Activated CD4-positive, alpha-beta memory T cell treated with anti-CD3 and anti-CD28 coated beads for 36 hours (primary cell): ENCODE results near the gene SYT3. TPM values are rescaled to one million over a fixed set of nuclear protein-coding genes. Genes with fewer than 3 reads are reported as not detected.

Experiments used
- CTCF ChIA-PET: fragments of 350-600 bp; sonication (Branson Sonifier 250); formaldehyde crosslinking; loops from one replicate; lab custom pipeline; 2021; ENCODE audit warnings: antibody characterized with exemption, inconsistent platforms; lab: Charles Lee
- POLR2A ChIA-PET: fragments of 350-600 bp; sonication (Branson Sonifier 250); formaldehyde crosslinking; loops from one replicate; lab custom pipeline; 2021; ENCODE audit warnings: antibody characterized with exemption; lab: Charles Lee
- DNase-seq: peaks from one replicate; pipeline ENCODE4 v3.0.0-alpha.2; 2020
- H3K27ac Mint-ChIP-seq: one replicate; pipeline ENCODE4 v1.8.0; 2021; ENCODE audit warnings: mixed read lengths
- H3K27me3 Mint-ChIP-seq: one replicate; pipeline ENCODE4 v1.8.0; 2021; ENCODE audit warnings: mixed read lengths
- H3K36me3 Mint-ChIP-seq: one replicate; pipeline ENCODE4 v1.8.0; 2021; ENCODE audit warnings: mixed read lengths
- H3K4me1 Mint-ChIP-seq: one replicate; pipeline ENCODE4 v1.8.0; 2021; ENCODE audit warnings: low read depth, mixed read lengths
- H3K4me3 Mint-ChIP-seq: one replicate; pipeline ENCODE4 v1.8.0; 2021; ENCODE audit warnings: mild to moderate bottlenecking, mixed read lengths
- H3K9me3 Mint-ChIP-seq: one replicate; pipeline ENCODE4 v1.8.0; 2021; ENCODE audit warnings: mixed read lengths
- intact Hi-C: fragments of 100-400 bp; cut with micrococcal nuclease; formaldehyde crosslinking; loops from one replicate; pipeline ENCODE4 v1.15.1; 2023
- total RNA-seq, 2 experiments: library from RNA; stranded (reverse); gene quantifications; one replicate each; pipeline ENCODE4 v1.2.3, GENCODE V29; 2021

The SYT3 gene
- total RNA-seq, 2 experiments from 2014 or later: not detected

- H3K4me1 Mint-ChIP-seq: no peaks in the 10 kb centered on the region
- ChIA-PET POLR2A (no interaction called here), CTCF (no interaction called here)
Observed at GRCh38 chr19:50645107-50645506, 5.4 kb upstream of the SYT3 start.

GRCh38 chr19:50644315-50644915 lies 4.7 kb upstream of the SYT3 start:
- intact Hi-C loops: no loop called here
- Mint-ChIP-seq H3K9me3 (no peaks in the 10 kb centered on the region), H3K27ac (no peak overlapping the region), H3K4me3 (no peak overlapping the region), H3K4me1 (no peaks in the 10 kb centered on the region), H3K27me3 (peaks cover 25% of the 10 kb centered on the region), H3K36me3 (no peaks in the 10 kb centered on the region)
- ChIA-PET CTCF (no interaction called here), POLR2A (no interaction called here)
- DNase-seq: no peak

More at GRCh38 chr19:50645107-50645506, 5.4 kb upstream of the SYT3 start:
- no peaks in the 10 kb centered on the region for H3K9me3 Mint-ChIP-seq
- intact Hi-C loops: no loop called here
- H3K36me3 Mint-ChIP-seq: no peaks in the 10 kb centered on the region
- H3K27ac Mint-ChIP-seq: no peak overlapping the region
- DNase-seq: no peak
- H3K4me3 Mint-ChIP-seq: no peak overlapping the region
- peaks cover 26% of the 10 kb centered on the region for H3K27me3 Mint-ChIP-seq

GRCh38 chr19:50640368-50640767 lies 687 bp upstream of the SYT3 start:
- CTCF ChIA-PET: no interaction called here
- peaks cover 8% of the 10 kb centered on the region for H3K9me3 Mint-ChIP-seq
- intact Hi-C loops: no loop called here
- POLR2A ChIA-PET: no interaction called here
- no peak for DNase-seq
- H3K4me3 Mint-ChIP-seq: no peak overlapping the region
- H3K36me3 Mint-ChIP-seq: peaks cover 2% of the 10 kb centered on the region
- peaks cover 3% of the 10 kb centered on the region for H3K4me1 Mint-ChIP-seq
- H3K27me3 Mint-ChIP-seq: peaks cover 46% of the 10 kb centered on the region
- no peak overlapping the region for H3K27ac Mint-ChIP-seq

GRCh38 chr19:50638600-50638999 lies 1.1 kb downstream of the SYT3 start:
- Mint-ChIP-seq H3K27me3 (peaks cover 50% of the 10 kb centered on the region), H3K36me3 (peaks cover 4% of the 10 kb centered on the region), H3K4me1 (peaks cover 3% of the 10 kb centered on the region), H3K9me3 (peaks cover 21% of the 10 kb centered on the region), H3K27ac (no peak overlapping the region), H3K4me3 (no peak overlapping the region)
- intact Hi-C loops: no loop called here
- ChIA-PET POLR2A (no interaction called here), CTCF (no interaction called here)
- DNase-seq: no peak

GRCh38 chr19:50636317-50637085 lies 3.2 kb downstream of the SYT3 start:
- Mint-ChIP-seq H3K27me3 (peaks cover 45% of the 10 kb centered on the region), H3K27ac (no peak overlapping the region), H3K9me3 (peaks cover 28% of the 10 kb centered on the region), H3K36me3 (peaks cover 4% of the 10 kb centered on the region), H3K4me3 (no peak overlapping the region), H3K4me1 (peaks cover 3% of the 10 kb centered on the region)
- ChIA-PET CTCF (no interaction called here), POLR2A (no interaction called here)
- intact Hi-C loops: no loop called here
- DNase-seq: no peak

- Mint-ChIP-seq H3K36me3 (peaks cover 4% of the 10 kb centered on the region), H3K9me3 (peaks cover 28% of the 10 kb centered on the region), H3K4me3 (no peak overlapping the region), H3K4me1 (peaks cover 3% of the 10 kb centered on the region), H3K27ac (no peak overlapping the region), H3K27me3 (peaks cover 39% of the 10 kb centered on the region)
- ChIA-PET POLR2A (no interaction called here), CTCF (interaction anchor here (1.2 kb wide), 1 partner anchor 78 kb away, joined by 3 read pairs; no protein-coding TSS in a partner anchor)
- DNase-seq: no peak
- intact Hi-C loops: no loop called here
Observed at GRCh38 chr19:50633973-50634372, 5.7 kb downstream of the SYT3 start.

- Mint-ChIP-seq H3K36me3 (peaks cover 4% of the 10 kb centered on the region), H3K27ac (no peak overlapping the region), H3K4me1 (no peaks in the 10 kb centered on the region), H3K27me3 (peaks cover 36% of the 10 kb centered on the region), H3K4me3 (no peak overlapping the region), H3K9me3 (peaks cover 28% of the 10 kb centered on the region)
- ChIA-PET POLR2A (no interaction called here), CTCF (interaction anchor here (1.2 kb wide), 1 partner anchor 77 kb away, joined by 3 read pairs; no protein-coding TSS in a partner anchor)
- intact Hi-C loops: no loop called here
- no peak for DNase-seq
Observed at GRCh38 chr19:50633359-50633758, 6.3 kb downstream of the SYT3 start.

GRCh38 chr19:50632151-50632835 lies 7.4 kb downstream of the SYT3 start:
- Mint-ChIP-seq H3K36me3 (peaks cover 4% of the 10 kb centered on the region), H3K4me3 (no peak overlapping the region), H3K27me3 (peaks cover 27% of the 10 kb centered on the region), H3K4me1 (no peaks in the 10 kb centered on the region), H3K9me3 (peaks cover 28% of the 10 kb centered on the region), H3K27ac (no peak overlapping the region)
- no peak for DNase-seq
- CTCF ChIA-PET: no interaction called here
- intact Hi-C loops: no loop called here
- POLR2A ChIA-PET: no interaction called here

GRCh38 chr19:50629801-50630200 lies 9.9 kb downstream of the SYT3 start:
- ChIA-PET POLR2A (no interaction called here), CTCF (no interaction called here)
- intact Hi-C loops: no loop called here

GRCh38 chr19:50629194-50629593 lies 10.5 kb downstream of the SYT3 start:
- Mint-ChIP-seq H3K36me3 (no peaks in the 10 kb centered on the region), H3K4me1 (no peaks in the 10 kb centered on the region), H3K27ac (no peak overlapping the region), H3K9me3 (peaks cover 13% of the 10 kb centered on the region), H3K4me3 (no peak overlapping the region), H3K27me3 (peaks cover 12% of the 10 kb centered on the region)
- ChIA-PET CTCF (no interaction called here), POLR2A (no interaction called here)
- intact Hi-C loops: no loop called here
- DNase-seq: no peak

More at GRCh38 chr19:50629801-50630200, 9.9 kb downstream of the SYT3 start:
- Mint-ChIP-seq H3K36me3 (no peaks in the 10 kb centered on the region), H3K4me3 (no peak overlapping the region), H3K4me1 (no peaks in the 10 kb centered on the region), H3K27ac (no peak overlapping the region), H3K27me3 (peaks cover 12% of the 10 kb centered on the region), H3K9me3 (peaks cover 16% of the 10 kb centered on the region)
- no peak for DNase-seq

- no peak overlapping the region for H3K4me3 Mint-ChIP-seq
- DNase-seq: no peak
- POLR2A ChIA-PET: no interaction called here
- peaks cover 6% of the 10 kb centered on the region for H3K9me3 Mint-ChIP-seq
- H3K27me3 Mint-ChIP-seq: peaks cover 11% of the 10 kb centered on the region
- no peak overlapping the region for H3K27ac Mint-ChIP-seq
- CTCF ChIA-PET: no interaction called here
- intact Hi-C loops: no loop called here
- no peaks in the 10 kb centered on the region for H3K4me1 Mint-ChIP-seq
- H3K36me3 Mint-ChIP-seq: no peaks in the 10 kb centered on the region
Observed at GRCh38 chr19:50628551-50628950, 11.1 kb downstream of the SYT3 start.

GRCh38 chr19:50628146-50628545 lies 11.5 kb downstream of the SYT3 start:
- H3K9me3 Mint-ChIP-seq: peaks cover 2% of the 10 kb centered on the region
- POLR2A ChIA-PET: no interaction called here
- no peak for DNase-seq
- H3K4me3 Mint-ChIP-seq: no peak overlapping the region
- CTCF ChIA-PET: no interaction called here
- intact Hi-C loops: no loop called here
- H3K4me1 Mint-ChIP-seq: no peaks in the 10 kb centered on the region
- no peaks in the 10 kb centered on the region for H3K36me3 Mint-ChIP-seq
- H3K27ac Mint-ChIP-seq: no peak overlapping the region
- H3K27me3 Mint-ChIP-seq: peaks cover 11% of the 10 kb centered on the region
